ENCODE results near the gene CDC14B. TPM values are rescaled to one million over a fixed set of nuclear protein-coding genes. Genes with fewer than 3 reads are reported as not detected.

The CDC14B gene
- total and polyA plus RNA-seq, 2 donors from 2014 or later: 9.1 to 19.6 TPM

- Histone ChIP-seq H3K36me3 (ENCODE audit: control insufficient read depth in 2 of 3, insufficient read depth in 3 of 3, low read length in 3 of 3) (peaks cover 0 to 2% (median 0%) of the 10 kb centered on the region in 3 donors), H3K9ac (ENCODE audit: low read length in 3 of 3) (no peak overlapping the region)
- intact Hi-C loops (cut with DNase I): no loop called here
Measured at GRCh38 chr9:96499257-96499656, 120.4 kb downstream of the CDC14B start.

GRCh38 chr9:96498796-96499195, 120.8 kb downstream of the CDC14B start:
- peaks cover 0 to 2% (median 0%) of the 10 kb centered on the region in 3 donors for H3K4me1 ChIP-seq (ENCODE audit: control insufficient read depth in 2 of 3, insufficient read depth in 2 of 3, low read depth in 1 of 3, low read length in 3 of 3)
- H3K27ac ChIP-seq (ENCODE audit: low read depth in 2 of 2, low read length in 2 of 2): no peak overlapping the region
- no peaks in the 10 kb centered on the region for H3K9me3 ChIP-seq (ENCODE audit: control insufficient read depth in 2 of 3, insufficient read depth in 1 of 3, low read length in 3 of 3)
- no peak overlapping the region for H3K4me3 ChIP-seq (ENCODE audit: low read length in 3 of 3)
- no peaks in the 10 kb centered on the region for H3K27me3 ChIP-seq (ENCODE audit: control insufficient read depth, insufficient read depth, low read length)
- peaks cover 0 to 2% (median 0%) of the 10 kb centered on the region in 3 donors for H3K36me3 ChIP-seq (ENCODE audit: control insufficient read depth in 2 of 3, insufficient read depth in 3 of 3, low read length in 3 of 3)
- DNase-seq (no peak), FAIRE-seq (no peak)
- intact Hi-C loops (cut with DNase I): no loop called here
- no peak overlapping the region for H3K9ac ChIP-seq (ENCODE audit: low read length in 3 of 3)
- no peak for TF ChIP-seq CTCF (IDR thresholded peaks at IDR 0.05; ENCODE audit: borderline replicate concordance, extremely low read depth, insufficient read depth)

More at GRCh38 chr9:96499257-96499656, 120.4 kb downstream of the CDC14B start:
- Histone ChIP-seq H3K4me3 (ENCODE audit: low read length in 3 of 3) (no peak overlapping the region), H3K9me3 (ENCODE audit: control insufficient read depth in 2 of 3, insufficient read depth in 1 of 3, low read length in 3 of 3) (no peaks in the 10 kb centered on the region), H3K27ac (ENCODE audit: low read depth in 2 of 2, low read length in 2 of 2) (no peak overlapping the region), H3K27me3 (ENCODE audit: control insufficient read depth, insufficient read depth, low read length) (no peaks in the 10 kb centered on the region), H3K4me1 (ENCODE audit: control insufficient read depth in 2 of 3, insufficient read depth in 2 of 3, low read depth in 1 of 3, low read length in 3 of 3) (peaks cover 0 to 2% (median 0%) of the 10 kb centered on the region in 3 donors)
- no peak for FAIRE-seq
- DNase-seq: no peak
- TF ChIP-seq CTCF (IDR thresholded peaks at IDR 0.05; ENCODE audit: borderline replicate concordance, extremely low read depth, insufficient read depth): no peak

GRCh38 chr9:96497117-96497399, 122.6 kb downstream of the CDC14B start:
- DNase-seq (no peak), FAIRE-seq (no peak)
- H3K36me3 ChIP-seq (ENCODE audit: control insufficient read depth in 2 of 3, insufficient read depth in 3 of 3, low read length in 3 of 3): peaks cover 0 to 8% (median 3%) of the 10 kb centered on the region in 3 donors
- no peaks in the 10 kb centered on the region for H3K9me3 ChIP-seq (ENCODE audit: control insufficient read depth in 2 of 3, insufficient read depth in 1 of 3, low read length in 3 of 3)
- TF ChIP-seq CTCF (IDR thresholded peaks at IDR 0.05; ENCODE audit: borderline replicate concordance, extremely low read depth, insufficient read depth): no peak
- no peak overlapping the region for H3K4me3 ChIP-seq (ENCODE audit: low read length in 3 of 3)
- H3K27ac ChIP-seq (ENCODE audit: low read depth in 2 of 2, low read length in 2 of 2): no peak overlapping the region
- no peak overlapping the region for H3K9ac ChIP-seq (ENCODE audit: low read length in 3 of 3)
- intact Hi-C loops (cut with DNase I): no loop called here
- peaks cover 0 to 2% (median 0%) of the 10 kb centered on the region in 3 donors for H3K4me1 ChIP-seq (ENCODE audit: control insufficient read depth in 2 of 3, insufficient read depth in 2 of 3, low read depth in 1 of 3, low read length in 3 of 3)
- H3K27me3 ChIP-seq (ENCODE audit: control insufficient read depth, insufficient read depth, low read length): no peaks in the 10 kb centered on the region

All from kidney (tissue), 14 donors.